ENCODE results near the gene SFMBT1.

Gene SFMBT1

GRCh38 chr3:53023072-53023823, 22.6 kb downstream of the SFMBT1 start:
- in situ Hi-C loops (cut with MboI; ENCODE audit: low sequenced_read_pairs, unreplicated experiment), result no loop called here
- DNase-seq (ENCODE audit: low spot score), result no peak
- TF ChIP-seq CTCF (IDR thresholded peaks at IDR 0.05; ENCODE audit: borderline replicate concordance, control extremely low read depth, extremely low read depth, insufficient read depth, missing control alignments), result no peak

- no peak for TF ChIP-seq CTCF (IDR thresholded peaks at IDR 0.05; ENCODE audit: borderline replicate concordance, control extremely low read depth, extremely low read depth, insufficient read depth, missing control alignments)
- in situ Hi-C loops (cut with MboI; ENCODE audit: low sequenced_read_pairs, unreplicated experiment), result no loop called here
- DNase-seq (ENCODE audit: low spot score), result no peak
These were observed 23.2 kb downstream of the SFMBT1 start for GRCh38 chr3:53022647-53023046.

- TF ChIP-seq CTCF (IDR thresholded peaks at IDR 0.05; ENCODE audit: borderline replicate concordance, control extremely low read depth, extremely low read depth, insufficient read depth, missing control alignments), result no peak
- no peak for DNase-seq (ENCODE audit: low spot score)
- in situ Hi-C loops (cut with MboI; ENCODE audit: low sequenced_read_pairs, unreplicated experiment), result no loop called here
These were observed 29.6 kb downstream of the SFMBT1 start for GRCh38 chr3:53016236-53016635.

- no peak for TF ChIP-seq CTCF (IDR thresholded peaks at IDR 0.05; ENCODE audit: borderline replicate concordance, control extremely low read depth, extremely low read depth, insufficient read depth, missing control alignments)
- no peak for DNase-seq (ENCODE audit: low spot score)
- in situ Hi-C loops (cut with MboI; ENCODE audit: low sequenced_read_pairs, unreplicated experiment), result no loop called here
These were observed 34.5 kb downstream of the SFMBT1 start for GRCh38 chr3:53011324-53011723.

GRCh38 chr3:53009826-53010539, 35.9 kb downstream of the SFMBT1 start:
- TF ChIP-seq CTCF (IDR thresholded peaks at IDR 0.05; ENCODE audit: borderline replicate concordance, control extremely low read depth, extremely low read depth, insufficient read depth, missing control alignments), result no peak
- in situ Hi-C loops (cut with MboI; ENCODE audit: low sequenced_read_pairs, unreplicated experiment), result no loop called here
- peak; percentile 27 for DNase-seq (ENCODE audit: low spot score)

- TF ChIP-seq CTCF (IDR thresholded peaks at IDR 0.05; ENCODE audit: borderline replicate concordance, control extremely low read depth, extremely low read depth, insufficient read depth, missing control alignments), result no peak
- DNase-seq (ENCODE audit: low spot score), result no peak
- in situ Hi-C loops (cut with MboI; ENCODE audit: low sequenced_read_pairs, unreplicated experiment), result no loop called here
These were observed 36.9 kb downstream of the SFMBT1 start for GRCh38 chr3:53008932-53009331.
